GM18861 (cell line): ENCODE results near the gene NUP98.

Source experiments
- ATAC-seq: cut with Tn5 transposase; IDR thresholded peaks from one replicate; pipeline ENCODE4 v1.9.1; 2021; ENCODE audit not compliant: unreplicated experiment

Gene NUP98

DNA sequence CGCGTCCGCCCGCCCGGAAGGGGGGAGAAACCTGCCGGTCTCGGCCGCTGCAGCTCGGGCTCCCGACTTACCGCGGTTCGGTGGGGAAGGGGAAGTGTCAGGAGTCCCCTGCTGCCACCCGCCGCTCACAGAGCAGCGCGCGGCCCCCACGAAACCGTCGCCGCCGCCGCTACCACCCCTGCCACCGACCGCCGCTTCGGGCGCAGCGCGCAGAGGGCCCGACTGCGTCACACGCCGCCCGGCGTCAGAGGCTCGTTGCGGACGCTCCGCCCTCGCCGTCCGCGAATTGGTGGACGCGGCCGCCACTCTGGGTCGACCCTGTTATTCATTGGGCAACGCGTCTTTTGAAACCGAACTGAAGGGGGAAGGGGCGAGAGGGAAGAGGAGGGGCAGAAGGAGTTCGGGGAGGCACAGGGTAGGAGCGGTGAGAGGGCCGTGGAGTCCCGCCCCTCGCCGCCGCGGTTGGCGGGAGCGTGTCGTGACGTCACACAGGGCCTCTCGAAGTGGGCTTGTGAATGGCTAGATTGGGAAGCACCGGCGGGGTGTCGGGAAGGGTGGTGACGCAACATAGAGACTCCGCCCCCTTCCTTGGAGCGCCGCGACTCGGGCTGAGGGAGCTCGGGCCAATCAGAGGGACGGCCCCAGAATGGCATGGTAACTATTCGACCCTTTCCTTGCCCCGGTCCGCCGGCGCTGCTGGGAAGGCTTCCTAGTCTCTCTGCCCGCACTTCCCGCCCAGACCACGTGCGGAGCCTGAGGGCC, at the start of gene NUP98:
TSS of gene NUP98 (minus strand) at position 226 of the 762 bp plus-strand sequence. CDS start 15,437 bp downstream, outside the sequence.
- ATAC-seq = peak; percentile 84

DNA sequence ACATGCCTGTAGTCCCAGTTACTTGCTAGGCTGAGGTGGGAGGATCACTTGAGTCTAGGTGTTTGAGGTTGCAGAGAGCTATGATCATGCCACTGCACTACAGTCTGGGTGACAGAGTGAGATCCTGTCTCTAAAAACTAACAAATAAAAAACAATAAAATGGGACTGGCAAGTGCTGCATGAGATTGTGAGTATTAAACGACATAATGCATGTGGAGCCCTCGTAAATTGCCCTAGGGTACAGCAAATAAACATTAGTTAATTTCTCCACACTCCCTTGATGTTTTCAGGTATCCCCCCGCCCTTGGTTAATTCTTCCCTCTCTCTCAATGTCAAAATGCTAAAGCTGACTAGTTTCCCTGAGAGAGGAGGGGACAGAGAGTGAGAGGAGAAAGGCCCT, 48.3 kb upstream of the NUP98 start:
- ATAC-seq = no peak

DNA sequence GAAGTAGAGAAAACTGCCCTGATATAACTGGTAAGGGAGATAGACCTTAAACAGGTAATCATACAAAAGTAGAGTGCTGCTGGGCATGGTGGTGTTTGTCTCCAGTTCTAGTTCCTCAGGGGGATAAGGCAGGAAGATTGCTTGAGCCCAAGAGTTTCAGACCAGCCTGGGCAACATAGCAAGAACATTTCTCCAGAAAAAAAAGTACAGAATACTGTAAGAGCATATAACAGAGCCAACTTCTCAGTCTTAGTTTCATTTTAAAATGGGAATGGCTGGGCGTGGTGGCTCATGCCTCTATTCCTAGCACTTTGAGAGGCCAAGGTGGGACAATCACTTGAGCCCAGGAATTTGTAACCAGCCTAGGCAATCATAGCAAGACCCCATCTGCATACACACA, 47.9 kb upstream of the NUP98 start:
- ATAC-seq = no peak

DNA sequence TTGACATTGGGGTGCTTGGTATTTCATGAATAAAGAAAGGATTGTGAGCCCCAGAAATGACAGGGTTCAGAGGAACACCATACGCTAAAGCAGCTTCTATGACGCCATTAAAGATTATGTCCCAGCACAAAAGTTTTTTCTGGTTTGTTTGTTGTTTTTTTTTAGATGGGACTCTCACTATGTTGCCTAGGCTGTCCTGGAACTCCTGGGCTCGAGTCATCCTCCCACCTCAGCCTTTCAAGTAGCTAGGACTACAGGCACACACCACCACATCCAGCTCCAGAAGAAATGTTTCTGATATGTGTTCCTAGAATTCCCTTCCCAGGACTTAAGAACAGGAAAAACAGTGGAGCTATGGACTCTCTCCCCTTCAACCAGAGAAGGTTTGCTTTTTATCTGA, 46.0 kb upstream of the NUP98 start:
- no peak for ATAC-seq

DNA sequence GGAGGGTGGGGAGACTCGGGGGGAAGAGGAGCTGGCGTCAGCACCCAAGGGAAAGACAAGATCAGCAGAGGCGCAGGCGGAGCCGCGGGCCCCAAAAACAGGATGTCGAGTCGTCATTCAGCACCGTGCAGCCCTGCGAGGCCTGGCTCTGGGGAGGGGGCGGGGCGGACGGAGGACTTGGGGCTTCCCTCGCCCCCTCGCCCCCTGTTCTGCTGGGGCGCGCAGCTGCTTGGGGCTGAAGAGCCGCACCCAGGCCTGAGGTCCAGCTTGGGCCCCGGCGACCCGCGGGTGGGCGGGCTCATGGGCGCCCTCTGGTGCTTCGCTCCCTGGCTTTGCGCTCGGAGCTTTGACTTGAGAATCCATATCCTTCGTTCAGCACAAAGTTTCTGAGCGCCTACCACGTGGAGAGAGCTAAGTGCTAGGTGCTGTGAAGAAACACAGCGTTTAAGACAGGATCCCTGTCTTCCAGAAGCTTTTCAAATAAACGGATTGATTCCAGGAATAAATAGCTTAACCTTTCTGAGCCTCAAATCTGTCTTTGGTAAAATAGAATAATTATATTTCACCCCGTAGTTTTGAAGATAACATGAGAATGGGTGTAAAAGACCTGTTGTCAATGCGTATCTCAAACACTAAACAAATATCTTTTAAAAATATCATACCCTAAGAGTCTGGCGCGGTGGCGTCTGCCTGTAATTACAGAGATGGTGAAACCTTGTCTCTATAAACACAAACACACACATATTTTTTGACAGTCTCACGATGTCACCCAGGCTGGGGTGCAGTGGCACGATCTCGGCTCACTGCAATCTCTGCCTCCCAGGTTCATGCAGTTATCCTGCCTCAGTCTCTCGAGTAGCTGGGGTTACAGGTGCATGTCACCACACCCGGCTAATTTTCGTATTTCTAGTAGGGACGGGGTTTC, 44.3 kb upstream of the NUP98 start:
- peak; percentile 51 for ATAC-seq

DNA sequence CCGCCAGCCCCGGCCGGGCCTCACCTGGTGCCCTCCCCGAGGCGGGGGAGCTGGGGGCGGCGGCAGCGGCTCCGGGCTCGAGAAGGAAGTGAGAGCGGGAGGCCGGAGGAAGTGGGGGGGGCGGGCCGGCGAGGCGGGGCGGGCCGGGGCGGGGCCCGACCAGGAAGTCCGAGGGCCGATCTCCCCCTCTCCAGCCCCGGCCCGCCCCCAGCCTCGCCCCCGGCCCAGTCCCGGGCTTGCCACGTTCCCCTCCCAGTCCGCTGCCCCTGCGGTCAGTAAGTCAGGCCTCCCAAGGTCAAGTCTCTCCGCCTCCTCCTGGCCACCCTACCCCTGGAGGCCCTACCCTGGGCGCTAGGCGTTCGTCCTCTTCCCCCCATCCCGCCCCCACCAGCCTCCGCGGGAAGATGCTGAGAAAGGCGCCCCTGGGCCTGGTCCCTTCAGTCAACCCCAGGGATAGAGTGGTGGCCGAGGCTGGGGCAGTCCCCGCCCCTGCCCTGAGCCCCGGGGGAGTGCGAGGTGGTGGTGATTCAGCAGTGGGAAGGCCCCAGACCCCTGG, 43.6 kb upstream of the NUP98 start, which contains the start of gene RHOG:
TSS of gene RHOG (minus strand) at position 90 of the 556 bp plus-strand sequence. CDS start 12,821 bp downstream, outside the sequence.
- ATAC-seq = peak; percentile 19

DNA sequence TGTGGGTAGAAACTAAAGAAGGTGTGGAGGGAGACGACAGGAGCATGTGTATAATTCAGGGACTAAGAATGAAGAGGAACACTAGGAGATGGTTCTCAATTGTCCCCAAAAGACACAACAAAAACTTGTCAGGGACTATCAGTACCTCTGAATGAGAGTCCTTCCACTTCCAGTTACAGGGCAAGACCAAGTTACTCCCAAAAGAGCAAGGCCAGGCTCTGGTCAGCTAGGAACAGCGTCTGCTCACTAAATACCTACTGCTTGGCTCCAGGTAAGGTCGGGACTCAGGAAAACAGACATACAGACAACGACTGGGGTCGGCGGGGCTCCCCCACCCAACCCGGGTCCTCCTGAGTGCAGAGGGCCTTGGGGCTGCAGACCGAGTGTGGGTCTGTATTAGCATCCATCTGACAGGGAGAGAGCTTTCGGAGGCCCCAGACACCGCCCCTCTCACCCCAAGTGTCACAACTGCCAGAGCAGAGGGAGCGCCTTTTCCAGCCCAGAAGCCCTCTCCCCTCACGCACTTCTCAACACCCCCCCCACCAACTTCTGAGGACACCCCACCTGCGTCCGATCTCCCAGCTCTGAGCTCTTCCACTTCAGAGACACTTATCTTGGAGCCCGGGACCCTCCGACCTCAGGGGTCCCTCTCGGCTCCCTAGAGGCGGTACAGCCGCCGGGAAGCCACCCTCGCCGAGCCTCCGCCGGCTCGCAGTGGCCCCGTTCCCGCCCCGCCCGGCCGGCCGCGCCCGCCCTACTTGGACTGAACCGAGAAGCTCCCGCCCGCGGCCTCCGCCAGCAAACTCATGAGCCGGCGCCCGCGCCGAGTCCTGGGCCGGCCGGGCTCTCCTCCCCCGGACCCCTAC, 42.9 kb upstream of the NUP98 start:
- ATAC-seq = no peak

DNA sequence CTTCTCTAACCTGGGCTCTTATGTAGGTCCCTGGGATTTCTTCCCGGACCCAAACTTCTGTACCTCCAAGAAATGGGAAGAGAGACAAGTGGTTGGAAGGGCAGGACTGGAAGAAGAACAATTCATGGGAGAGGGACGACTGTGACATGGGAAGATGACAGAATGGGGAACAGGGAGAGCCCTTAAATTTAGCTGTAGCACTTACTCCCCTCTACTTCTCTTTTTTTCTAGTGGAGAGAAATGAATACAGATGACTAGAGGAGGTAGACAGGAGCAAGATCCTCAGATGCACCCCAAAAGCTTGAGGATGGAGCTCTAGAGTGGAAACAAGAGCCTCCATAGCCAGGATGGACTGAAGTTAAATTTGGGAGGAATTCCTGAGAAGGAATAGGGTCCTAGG, 41.1 kb upstream of the NUP98 start:
- ATAC-seq = no peak

DNA sequence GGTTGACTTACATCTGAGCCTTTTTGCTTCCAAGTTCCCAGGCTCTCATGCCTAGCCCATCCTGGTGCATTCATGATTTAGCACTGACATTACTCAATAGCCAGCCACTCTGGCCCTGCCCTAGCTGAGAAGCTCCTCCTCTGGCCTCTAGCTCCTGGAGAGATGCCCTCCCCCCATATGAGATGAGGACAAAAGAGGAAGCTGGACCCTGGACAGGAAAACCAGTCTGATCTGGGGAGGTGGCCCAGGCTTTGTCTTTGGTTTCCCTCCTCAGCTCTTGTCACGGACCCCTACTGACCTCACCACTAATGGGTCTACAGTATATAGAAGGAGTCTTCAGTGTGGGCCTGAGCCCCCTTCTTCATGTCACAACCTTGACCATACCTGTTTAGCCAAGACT, 40.4 kb upstream of the NUP98 start:
- ATAC-seq = no peak

DNA sequence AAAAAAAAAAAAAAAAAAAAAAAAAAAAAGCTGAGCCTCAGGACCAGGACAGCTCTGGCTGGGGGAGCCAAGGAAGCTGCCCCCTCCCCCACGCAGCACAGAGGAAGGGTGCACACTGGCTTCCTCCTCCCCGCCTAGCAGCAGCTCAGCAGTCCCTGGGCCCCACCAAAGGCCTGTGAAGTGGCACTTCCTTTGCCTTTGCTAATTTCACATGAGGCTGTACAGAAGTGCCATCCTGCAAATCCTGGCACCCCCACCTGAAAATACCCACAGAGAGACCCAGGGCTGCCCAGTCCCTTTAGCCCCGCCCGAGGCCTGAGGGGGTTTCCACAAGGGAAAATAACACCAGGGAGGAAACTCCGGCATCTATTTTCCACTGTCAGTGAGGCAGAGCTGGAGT, 39.5 kb upstream of the NUP98 start:
- no peak for ATAC-seq

DNA sequence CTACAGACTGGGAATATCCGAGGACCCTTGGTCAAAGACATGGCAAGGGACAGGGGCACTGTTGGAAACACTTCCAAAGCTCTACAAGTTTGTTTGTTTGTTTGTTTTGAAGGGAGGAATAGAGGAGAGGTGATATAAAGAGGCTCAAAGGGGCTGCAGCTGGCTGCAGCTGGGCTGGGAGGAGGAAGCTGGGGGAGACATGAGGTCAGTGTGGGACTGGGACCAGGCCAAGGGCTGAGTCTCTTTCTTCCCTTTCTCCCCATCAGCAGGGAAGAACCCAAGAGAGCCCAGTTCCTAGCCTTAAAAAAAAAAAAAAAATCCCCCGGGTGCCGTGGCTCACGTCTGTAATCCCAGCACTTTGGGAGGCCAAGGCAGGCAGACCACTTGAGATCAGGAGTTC, 38.4 kb upstream of the NUP98 start:
- ATAC-seq = no peak

DNA sequence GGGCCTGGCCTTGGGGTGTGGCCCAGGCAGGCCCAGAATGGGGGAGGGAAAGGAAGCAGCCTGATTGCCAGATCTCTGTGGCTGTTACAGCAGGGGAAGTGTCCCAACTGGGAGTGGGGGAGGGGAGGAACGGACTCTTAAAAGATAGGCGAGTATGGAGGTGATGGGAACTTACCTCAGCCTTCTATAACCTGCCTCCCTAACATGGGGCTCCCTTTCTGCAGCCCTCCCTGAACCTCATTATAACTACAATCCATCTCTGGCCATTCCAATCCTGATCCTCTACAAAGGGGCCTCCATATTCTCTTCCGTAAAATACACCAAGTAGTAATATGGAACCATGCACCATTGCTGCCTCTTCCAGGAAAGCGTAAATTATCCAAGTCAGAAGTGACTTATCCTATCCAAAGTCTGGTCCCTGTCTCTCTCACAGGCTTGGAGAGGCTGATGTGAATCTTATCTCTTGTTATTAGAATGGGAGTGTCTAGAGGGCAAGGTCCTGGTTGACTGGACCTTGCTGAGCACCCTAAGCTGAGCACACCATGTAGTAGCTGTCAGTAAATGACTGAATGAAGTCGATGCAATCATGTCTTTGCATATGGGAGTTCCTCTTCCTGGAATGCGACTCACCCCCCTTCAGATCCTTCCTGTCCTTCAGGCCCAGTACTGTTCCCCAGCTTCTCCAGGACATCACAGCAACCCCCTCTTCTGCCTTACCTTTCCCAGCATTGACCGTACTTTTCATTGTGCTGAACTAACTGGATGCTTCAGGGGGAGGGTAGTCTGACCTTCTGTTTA, 37.5 kb upstream of the NUP98 start:
- no peak for ATAC-seq

DNA sequence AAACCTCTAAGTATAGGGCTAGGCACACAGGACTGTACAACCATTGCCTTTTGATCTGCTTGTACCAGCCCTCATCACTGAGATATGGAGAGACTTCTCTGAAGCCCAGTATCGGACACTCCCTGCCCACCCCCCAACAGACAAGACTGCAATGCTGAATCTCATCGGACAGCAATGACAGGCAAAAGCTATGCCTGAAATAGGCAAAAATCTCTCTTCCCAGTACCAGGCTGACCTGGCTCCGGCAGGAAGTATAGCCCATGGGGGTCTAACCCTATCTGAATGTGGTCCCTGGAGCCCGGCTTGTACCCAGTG, 37.0 kb upstream of the NUP98 start:
- ATAC-seq = no peak

DNA sequence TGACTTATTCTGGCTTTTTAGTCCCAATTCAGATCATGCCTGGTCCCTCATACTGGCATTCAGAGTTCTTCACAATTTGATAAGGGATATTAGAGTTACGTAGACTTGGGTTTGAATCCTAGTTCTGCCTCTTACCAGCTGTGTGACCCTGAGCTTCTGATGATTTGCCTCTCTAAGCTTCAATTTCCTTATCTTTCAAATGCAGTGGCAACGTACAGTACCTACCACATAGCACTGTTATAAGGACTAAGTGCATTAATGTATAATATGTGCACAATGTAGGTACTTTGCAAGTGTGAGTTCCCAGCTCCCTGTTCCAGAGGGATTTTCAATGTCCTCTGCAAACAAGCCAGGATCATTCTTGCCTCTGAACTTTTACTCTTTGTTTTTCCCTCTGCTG, 36.1 kb upstream of the NUP98 start:
- no peak for ATAC-seq

DNA sequence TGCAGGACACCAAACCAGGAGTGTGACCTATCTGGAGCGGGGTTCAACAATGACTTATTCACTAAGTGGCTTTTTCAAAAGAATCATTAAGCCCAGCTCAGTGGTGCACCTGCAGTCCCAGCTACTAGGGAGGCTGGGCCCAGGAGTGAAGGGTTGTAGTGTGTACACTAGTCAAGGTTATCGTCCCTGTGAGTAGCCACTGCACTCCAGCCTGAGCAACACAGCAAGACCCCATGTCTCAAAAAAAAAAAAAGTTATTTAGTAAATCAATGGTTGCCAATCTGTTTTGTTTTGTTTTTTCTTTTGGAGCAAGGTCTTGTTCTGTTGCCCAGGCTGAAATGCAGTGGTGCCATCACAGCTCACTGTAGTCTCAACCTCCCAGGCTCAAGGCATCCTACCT, 35.5 kb upstream of the NUP98 start:
- no peak for ATAC-seq

DNA sequence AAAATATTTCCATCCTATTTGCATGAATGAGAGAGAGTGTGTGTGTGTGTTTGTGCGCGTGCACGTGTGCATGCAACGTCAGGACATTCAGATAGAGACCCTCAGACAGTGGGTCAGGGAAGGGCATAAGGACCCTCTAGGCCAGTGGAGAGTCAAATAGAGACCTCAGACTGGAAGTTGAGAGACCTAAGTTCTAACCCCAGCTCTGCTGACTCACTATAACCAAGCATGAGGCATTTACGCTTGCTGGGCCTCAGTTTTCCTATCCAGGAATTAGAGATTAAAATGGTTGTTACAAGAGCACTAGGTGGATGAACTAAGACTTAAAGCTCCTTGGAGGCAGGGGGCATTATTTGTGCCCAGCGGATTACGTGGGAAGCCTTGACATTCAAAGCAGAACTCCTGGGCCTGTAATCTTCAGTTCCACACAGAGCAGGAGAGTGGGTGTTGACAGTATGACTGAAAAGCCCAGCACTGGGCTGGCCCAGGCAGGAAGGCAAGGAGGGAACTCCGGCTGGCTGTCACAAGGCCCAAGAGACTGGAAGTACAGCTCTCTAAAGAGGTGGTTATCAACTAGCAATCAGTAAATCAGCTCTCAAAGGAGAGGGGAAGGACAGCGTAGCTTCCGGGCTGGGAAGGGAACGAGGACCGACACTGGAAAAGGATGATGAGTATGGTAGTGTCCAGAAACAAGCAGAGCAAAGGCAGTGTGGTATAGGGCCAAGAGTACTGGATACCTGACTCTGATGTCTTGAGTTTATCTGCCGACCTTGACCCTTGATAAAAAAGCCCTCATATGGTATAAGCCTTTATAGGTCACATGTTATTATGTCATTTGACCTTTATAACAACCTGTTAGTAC, 34.3 kb upstream of the NUP98 start:
- ATAC-seq = no peak

DNA sequence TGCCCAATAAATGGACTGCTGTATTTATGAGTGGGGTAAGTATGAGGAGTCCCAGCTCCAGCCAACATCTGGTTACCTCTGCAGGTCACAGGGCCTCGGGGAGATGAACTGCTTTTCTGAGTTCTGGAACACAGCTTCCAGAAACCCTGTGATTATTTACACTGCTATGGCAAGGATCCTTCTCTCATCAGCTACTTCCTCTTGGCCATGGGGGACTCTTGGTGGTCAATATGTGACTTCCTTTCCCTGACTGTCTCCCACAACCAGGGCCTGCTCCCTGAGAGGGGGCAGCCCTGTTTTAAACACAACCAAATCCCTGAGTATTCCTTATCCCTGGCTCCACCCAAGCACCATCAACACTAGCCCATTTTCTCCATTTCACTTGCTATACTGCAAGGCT, 33.4 kb upstream of the NUP98 start:
- no peak for ATAC-seq

DNA sequence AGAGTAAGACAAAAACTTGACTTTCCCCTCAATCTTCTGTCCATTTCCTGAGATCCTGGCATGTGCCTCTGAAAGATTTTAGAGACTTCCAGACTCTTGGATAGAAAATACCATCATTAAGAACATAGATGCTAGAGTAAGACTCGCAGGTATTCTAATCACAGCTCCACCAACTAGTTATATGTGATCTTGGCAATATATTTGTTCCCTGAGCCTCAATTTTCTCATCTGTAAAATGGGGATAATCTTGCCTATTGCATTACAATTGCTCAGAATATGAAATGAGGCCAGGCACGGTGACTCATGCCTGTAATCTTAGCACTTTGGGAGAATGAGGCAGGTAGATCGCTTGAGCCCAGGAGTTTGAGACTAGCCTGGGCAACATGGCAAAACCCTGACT, 32.7 kb upstream of the NUP98 start:
- no peak for ATAC-seq
